Endothelial cell of umbilical vein (primary cell): ENCODE data around the gene COX5A. TPM values are rescaled to one million over a fixed set of nuclear protein-coding genes. Genes with fewer than 3 reads are reported as not detected.

Experiments
- BruUV-seq: library from RNA; stranded (reverse); fragments of 400-500 nt; replicated peaks from 2 replicates; lab custom pipeline; 2021; lab: Mats Ljungman, UMichigan
- CTCF ChIA-PET: fragments of 300-600, 350-600 bp; sonication (Branson Sonifier 250); formaldehyde crosslinking; loops from one replicate; lab custom pipeline; 2021; ENCODE audit warnings: antibody characterized with exemption, inconsistent platforms; lab: Charles Lee
- POLR2A ChIA-PET: fragments of 300-600, 350-600 bp; sonication (Branson Sonifier 250); formaldehyde crosslinking; loops from one replicate; lab custom pipeline; 2021; ENCODE audit warnings: antibody characterized with exemption, inconsistent platforms; lab: Charles Lee
- DNase-seq: peaks from one replicate; pipeline ENCODE4 v3.0.0-alpha.2; 2011; ENCODE audit warnings: low read depth, low spot score
- FAIRE-seq: peaks from 2 replicates; lab custom pipeline; 2011; peaks lifted over from hg19 to GRCh38; lab: Jason Lieb, UNC
- H2AFZ ChIP-seq: 2 replicates; pipeline ENCODE4 v1.6.0; 2012; ENCODE audit warnings: low read depth, low read length, control low read depth, inconsistent platforms
- H3K27ac ChIP-seq: 2 replicates; pipeline ENCODE4 v1.5.1; 2011; ENCODE audit warnings: low read depth, mild to moderate bottlenecking, control low read depth, low read length, moderate library complexity; ENCODE audit not compliant: insufficient read depth
- H3K27me3 ChIP-seq, 2 experiments: 2 replicates each; pipeline versions ENCODE4 v1.6.0 to v1.6.1; 2011; ENCODE audit warnings: low read length in 2 of 2, mixed read lengths in 1 of 2; ENCODE audit not compliant: control insufficient read depth in 2 of 2, insufficient read depth in 2 of 2
- H3K36me3 ChIP-seq, 2 experiments: 2 replicates in 1 of 2; 3 replicates in 1 of 2; pipeline ENCODE4 v1.5.1; 2011; ENCODE audit warnings: low read length in 2 of 2, mild to moderate bottlenecking in 1 of 2, moderate library complexity in 1 of 2; ENCODE audit not compliant: control insufficient read depth in 2 of 2, insufficient read depth in 2 of 2; ENCODE audit errors: extremely low read depth in 1 of 2
- H3K4me1 ChIP-seq: 3 replicates; pipeline ENCODE4 v1.5.1; 2011; ENCODE audit warnings: mild to moderate bottlenecking, low read length; ENCODE audit not compliant: control insufficient read depth, insufficient read depth; ENCODE audit errors: extremely low read depth
- H3K4me2 ChIP-seq: 2 replicates; pipeline ENCODE4 v1.6.1; 2011; ENCODE audit warnings: low read length, control low read depth, mixed read lengths; ENCODE audit not compliant: insufficient read depth
- H3K4me3 ChIP-seq, 3 experiments: fragments of 200-600 bp in 1 of 3; sonication (generic), shearing (Covaris generic) in 1 of 3; replicated peaks in 1 of 3; 2 replicates each; pipeline ENCODE4 v1.5.1; 2011 to 2016; ENCODE audit warnings: control low read depth in 3 of 3, low read length in 3 of 3, mild to moderate bottlenecking in 2 of 3, inconsistent platforms in 1 of 3, low read depth in 1 of 3, moderate library complexity in 1 of 3; ENCODE audit not compliant: insufficient read depth in 1 of 3
- H3K79me2 ChIP-seq: 2 replicates; pipeline ENCODE4 v1.6.0; 2012; ENCODE audit warnings: low read length, inconsistent platforms; ENCODE audit not compliant: control insufficient read depth, insufficient read depth
- H3K9ac ChIP-seq: replicated peaks from 2 replicates; pipeline ENCODE3; 2011; ENCODE audit warnings: low read length, control low read depth; ENCODE audit not compliant: insufficient read depth; ENCODE audit errors: extremely low read depth
- H3K9me1 ChIP-seq: replicated peaks from 3 replicates; pipeline ENCODE4 v1.6.0; 2011; ENCODE audit warnings: mild to moderate bottlenecking, low read length; ENCODE audit not compliant: control insufficient read depth, insufficient read depth; ENCODE audit errors: extremely low read depth
- H3K9me3 ChIP-seq: replicated peaks from 2 replicates; pipeline ENCODE4 v1.5.1; 2012; ENCODE audit warnings: low read length, inconsistent platforms; ENCODE audit not compliant: control insufficient read depth, insufficient read depth
- H4K20me1 ChIP-seq: replicated peaks from 2 replicates; pipeline ENCODE3; 2011; ENCODE audit warnings: mild to moderate bottlenecking, low read length; ENCODE audit not compliant: control insufficient read depth, insufficient read depth; ENCODE audit errors: extremely low read depth
- EZH2 ChIP-seq: IDR thresholded peaks from 2 replicates; pipeline ENCODE4 v1.6.1; 2012; ENCODE audit warnings: borderline replicate concordance, low read depth, mild to moderate bottlenecking, moderate library complexity, low read length, inconsistent platforms; ENCODE audit not compliant: severe bottlenecking
- FOS ChIP-seq: IDR thresholded peaks from 2 replicates; pipeline ENCODE4 v1.6.1; 2011; ENCODE audit warnings: mild to moderate bottlenecking, low read length, moderate library complexity, borderline replicate concordance; ENCODE audit not compliant: insufficient read depth
- GATA2 ChIP-seq: IDR thresholded peaks from 2 replicates; pipeline ENCODE4 v1.7.0; 2011; ENCODE audit warnings: low read depth, mild to moderate bottlenecking, moderate library complexity, mixed read lengths, low read length; ENCODE audit not compliant: insufficient read length, insufficient read depth
- JUN ChIP-seq: IDR thresholded peaks from 2 replicates; pipeline ENCODE4 v1.6.1; 2011; ENCODE audit warnings: borderline replicate concordance, low read depth; ENCODE audit not compliant: insufficient read length, insufficient read depth
- MAX ChIP-seq: IDR thresholded peaks from 2 replicates; pipeline ENCODE4 v1.6.1; 2011; ENCODE audit not compliant: insufficient read depth, insufficient read length
- MYC ChIP-seq: IDR thresholded peaks from one replicate; pipeline ENCODE4 v1.6.1; 2011; ENCODE audit warnings: mild to moderate bottlenecking, low read depth, low read length
- POLR2A ChIP-seq: IDR thresholded peaks from 2 replicates; pipeline ENCODE4 v1.6.1; 2012; ENCODE audit warnings: low read depth, mild to moderate bottlenecking, control low read depth, low read length
- POLR2AphosphoS5 ChIP-seq: IDR thresholded peaks from 2 replicates; pipeline ENCODE4 v1.6.1; 2012; ENCODE audit warnings: low read depth, mild to moderate bottlenecking, control low read depth, low read length, moderate library complexity; ENCODE audit not compliant: insufficient read depth
- dilution Hi-C: fragments of 300-500 bp; cut with MboI; formaldehyde crosslinking; loops from one replicate; pipeline ENCODE4 v1.15.0; 2019; ENCODE audit warnings: low sequenced_read_pairs; ENCODE audit not compliant: extremely low pct_ligation_motif_present
- intact Hi-C: fragments of 100-400 bp; cut with micrococcal nuclease; formaldehyde crosslinking; loops from one replicate; pipeline ENCODE4 v1.10.0; 2022
- polyA plus RNA-seq, 4 experiments: library from polyadenylated mRNA; depleted of rRNA in 3 of 4; stranded (reverse) in 3 of 4; unstranded in 1 of 4; fragments of >200 nt; gene quantifications; 2 replicates each; pipeline versions ENCODE4 v1.2.1 to v1.2.3, GENCODE V29; 2011 to 2012; ENCODE audit warnings: missing spikeins in 1 of 4
- total RNA-seq: library from RNA; stranded (reverse); gene quantifications from 2 replicates; pipeline ENCODE4 v1.2.3, GENCODE V29; 2021
- TF ChIP-seq, protein P1 (sequence below), 2 donors: IDR thresholded peaks; 1 replicate in 1 of 2; 2 replicates in 1 of 2; pipeline ENCODE4 v1.5.1; 2011; ENCODE audit warnings: low read length in 2 of 2, mild to moderate bottlenecking in 2 of 2, moderate library complexity in 2 of 2, control low read depth in 1 of 2, inconsistent platforms in 1 of 2, low read depth in 1 of 2; ENCODE audit not compliant: insufficient read depth in 1 of 2; ENCODE audit errors: extremely low read depth in 1 of 2

Gene COX5A
- total and polyA plus RNA-seq, 2 donors (not counting 3 experiments of a cell fraction or from before 2014, with no cell fraction given), result 134 to 220 TPM

- DNase-seq (no peak), FAIRE-seq (no peak)
- TF ChIP-seq EZH2 (no peak), POLR2A (no peak), MAX (no peak), JUN (no peak), FOS (no peak), GATA2 (no peak), MYC (no peak), POLR2AphosphoS5 (no peak)
- TF ChIP-seq, protein P1, sequence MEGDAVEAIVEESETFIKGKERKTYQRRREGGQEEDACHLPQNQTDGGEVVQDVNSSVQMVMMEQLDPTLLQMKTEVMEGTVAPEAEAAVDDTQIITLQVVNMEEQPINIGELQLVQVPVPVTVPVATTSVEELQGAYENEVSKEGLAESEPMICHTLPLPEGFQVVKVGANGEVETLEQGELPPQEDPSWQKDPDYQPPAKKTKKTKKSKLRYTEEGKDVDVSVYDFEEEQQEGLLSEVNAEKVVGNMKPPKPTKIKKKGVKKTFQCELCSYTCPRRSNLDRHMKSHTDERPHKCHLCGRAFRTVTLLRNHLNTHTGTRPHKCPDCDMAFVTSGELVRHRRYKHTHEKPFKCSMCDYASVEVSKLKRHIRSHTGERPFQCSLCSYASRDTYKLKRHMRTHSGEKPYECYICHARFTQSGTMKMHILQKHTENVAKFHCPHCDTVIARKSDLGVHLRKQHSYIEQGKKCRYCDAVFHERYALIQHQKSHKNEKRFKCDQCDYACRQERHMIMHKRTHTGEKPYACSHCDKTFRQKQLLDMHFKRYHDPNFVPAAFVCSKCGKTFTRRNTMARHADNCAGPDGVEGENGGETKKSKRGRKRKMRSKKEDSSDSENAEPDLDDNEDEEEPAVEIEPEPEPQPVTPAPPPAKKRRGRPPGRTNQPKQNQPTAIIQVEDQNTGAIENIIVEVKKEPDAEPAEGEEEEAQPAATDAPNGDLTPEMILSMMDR (IDR thresholded peaks at IDR 0.05; ENCODE audit: extremely low read depth in 1 of 2, insufficient read depth in 1 of 2, low read depth in 1 of 2, low read length in 2 of 2), result no peak
- no peak overlapping the region for H3K27ac ChIP-seq
- no peak overlapping the region for H2AFZ ChIP-seq
- H4K20me1 ChIP-seq, result no peaks in the 10 kb centered on the region
- H3K4me1 ChIP-seq, result peaks cover 16% of the 10 kb centered on the region
- no peaks in the 10 kb centered on the region for H3K79me2 ChIP-seq
- CTCF ChIA-PET, result interaction anchor here (1.0 to 4.9 kb wide), 3 partner anchors 11 to 66 kb away, joined by 3 to 20 read pairs (median 3); partner anchors contain the start of gene RPP25
- no peaks in the 10 kb centered on the region for H3K27me3 ChIP-seq
- POLR2A ChIA-PET, result no interaction called here
- H3K36me3 ChIP-seq, result no peaks in the 10 kb centered on the region
- dilution Hi-C loops (no loop called here), intact Hi-C loops (no loop called here)
- no peaks in the 10 kb centered on the region for H3K9me1 ChIP-seq
- no TSS peak for BruUV-seq
- no peak overlapping the region for H3K4me2 ChIP-seq
- no peak overlapping the region for H3K9ac ChIP-seq
- H3K9me3 ChIP-seq, result no peaks in the 10 kb centered on the region
- H3K4me3 ChIP-seq, result no peak overlapping the region
These were observed 29.8 kb upstream of the COX5A start for GRCh38 chr15:74967670-74968069.
